GM23338 (cell line): ENCODE data around the gene RBM44.

Source experiments
- EZH2 ChIP-seq: fragments of 200-600 bp; sonication (generic); IDR thresholded peaks from one replicate; pipeline ENCODE4 v1.8.0; 2017; ENCODE audit warnings: antibody characterized with exemption, mild to moderate bottlenecking, low read depth; ENCODE audit not compliant: unreplicated experiment
- JUNB ChIP-seq: IDR thresholded peaks from one replicate; pipeline ENCODE4 v1.6.1; 2016; ENCODE audit warnings: antibody characterized with exemption; ENCODE audit not compliant: unreplicated experiment
- TF ChIP-seq, protein P1 (sequence below), 2 experiments: fragments of 200-600 bp in 1 of 2; sonication (generic) in 1 of 2; conservative IDR thresholded peaks; 2 replicates each; pipeline versions ENCODE4 v1.5.1 to v1.6.1; 2016 to 2017; ENCODE audit warnings: antibody characterized with exemption in 2 of 2, low read depth in 2 of 2, mild to moderate bottlenecking in 2 of 2, moderate library complexity in 1 of 2

DNA sequence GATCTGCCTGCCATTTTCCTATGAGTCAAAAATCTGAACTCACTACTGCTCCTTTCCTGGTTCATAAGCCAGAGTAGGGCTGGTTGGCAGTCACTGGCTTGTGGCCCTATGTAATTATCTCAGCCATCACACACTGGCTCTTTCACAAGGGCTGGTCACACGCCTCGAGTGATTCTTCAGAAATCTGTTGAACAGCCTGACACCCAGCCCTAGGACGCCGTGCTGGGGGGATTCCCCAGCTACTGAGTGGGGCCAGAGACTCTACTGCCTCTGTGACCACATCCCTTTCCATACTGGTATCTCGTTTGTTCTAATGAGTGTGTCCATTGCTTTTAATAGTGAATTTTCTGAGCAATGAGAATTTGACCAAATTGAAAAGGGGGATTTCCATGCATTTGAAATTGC is 45.8 kb upstream of the RBM44 start:
- no peak for TF ChIP-seq EZH2
- TF ChIP-seq, protein P1, sequence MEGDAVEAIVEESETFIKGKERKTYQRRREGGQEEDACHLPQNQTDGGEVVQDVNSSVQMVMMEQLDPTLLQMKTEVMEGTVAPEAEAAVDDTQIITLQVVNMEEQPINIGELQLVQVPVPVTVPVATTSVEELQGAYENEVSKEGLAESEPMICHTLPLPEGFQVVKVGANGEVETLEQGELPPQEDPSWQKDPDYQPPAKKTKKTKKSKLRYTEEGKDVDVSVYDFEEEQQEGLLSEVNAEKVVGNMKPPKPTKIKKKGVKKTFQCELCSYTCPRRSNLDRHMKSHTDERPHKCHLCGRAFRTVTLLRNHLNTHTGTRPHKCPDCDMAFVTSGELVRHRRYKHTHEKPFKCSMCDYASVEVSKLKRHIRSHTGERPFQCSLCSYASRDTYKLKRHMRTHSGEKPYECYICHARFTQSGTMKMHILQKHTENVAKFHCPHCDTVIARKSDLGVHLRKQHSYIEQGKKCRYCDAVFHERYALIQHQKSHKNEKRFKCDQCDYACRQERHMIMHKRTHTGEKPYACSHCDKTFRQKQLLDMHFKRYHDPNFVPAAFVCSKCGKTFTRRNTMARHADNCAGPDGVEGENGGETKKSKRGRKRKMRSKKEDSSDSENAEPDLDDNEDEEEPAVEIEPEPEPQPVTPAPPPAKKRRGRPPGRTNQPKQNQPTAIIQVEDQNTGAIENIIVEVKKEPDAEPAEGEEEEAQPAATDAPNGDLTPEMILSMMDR (conservative IDR thresholded peaks at IDR 0.05; ENCODE audit: low read depth in 2 of 2): no peak
- no peak for TF ChIP-seq JUNB
